Neuronal stem cell (in vitro differentiated cells): ENCODE results near the gene PPDPF.
"Not testable (repeated sequence)": the region's sequence is repeated elsewhere in the genome, so short reads cannot be mapped to it uniquely, and the experiment has no call there.

ENCODE experiments used
- DNase-seq: peaks from one replicate; pipeline ENCODE4 v3.0.0-alpha.2; 2013; ENCODE audit warnings: low spot score
- H2AFZ ChIP-seq: one replicate; pipeline ENCODE4 v1.6.1; 2013; ENCODE audit warnings: mild to moderate bottlenecking, low read length, inconsistent platforms
- H2AK5ac ChIP-seq: 2 replicates; pipeline ENCODE4 v1.6.1; 2013; ENCODE audit warnings: low read depth, mild to moderate bottlenecking, inconsistent platforms, low read length, moderate library complexity, mixed read lengths
- H2BK120ac ChIP-seq: 2 replicates; pipeline ENCODE4 v1.6.1; 2013; ENCODE audit warnings: low read depth, mild to moderate bottlenecking, inconsistent platforms, low read length, moderate library complexity, mixed read lengths
- H2BK12ac ChIP-seq: one replicate; pipeline ENCODE4 v1.6.1; 2013; ENCODE audit warnings: low read length, inconsistent platforms
- H2BK15ac ChIP-seq: 2 replicates; pipeline ENCODE4 v1.6.1; 2013; ENCODE audit warnings: mild to moderate bottlenecking, low read length, inconsistent platforms, mixed read lengths
- H2BK5ac ChIP-seq: one replicate; pipeline ENCODE4 v1.6.1; 2013; ENCODE audit warnings: inconsistent platforms, mild to moderate bottlenecking, low read length, moderate library complexity
- H3K14ac ChIP-seq: one replicate; pipeline ENCODE4 v1.6.1; 2013; ENCODE audit warnings: low read length, inconsistent platforms
- H3K18ac ChIP-seq: 2 replicates; pipeline ENCODE4 v1.6.1; 2013; ENCODE audit warnings: low read length, inconsistent platforms
- H3K23ac ChIP-seq: 2 replicates; pipeline ENCODE4 v1.6.1; 2013; ENCODE audit warnings: low read depth, mild to moderate bottlenecking, mixed read lengths, low read length, inconsistent platforms; ENCODE audit not compliant: poor library complexity
- H3K27ac ChIP-seq: replicated peaks from 3 replicates; pipeline ENCODE4 v1.5.1; 2013; ENCODE audit warnings: low read length, inconsistent platforms
- H3K27me3 ChIP-seq, 3 experiments: 2 replicates each; pipeline ENCODE4 v1.6.1; 2013; ENCODE audit warnings: low read length in 3 of 3, mild to moderate bottlenecking in 2 of 3, inconsistent platforms in 1 of 3, low read depth in 1 of 3, mixed read lengths in 1 of 3, moderate library complexity in 1 of 3; ENCODE audit not compliant: control insufficient read depth in 3 of 3, insufficient read depth in 3 of 3
- H3K36me3 ChIP-seq, 2 donors: replicated peaks in 1 of 2; 2 replicates each; pipeline ENCODE4 v1.6.1; 2013; ENCODE audit warnings: low read length in 2 of 2; ENCODE audit not compliant: control insufficient read depth in 2 of 2, insufficient read depth in 2 of 2
- H3K4ac ChIP-seq: 2 replicates; pipeline ENCODE4 v1.6.1; 2013; ENCODE audit warnings: inconsistent platforms, mild to moderate bottlenecking, low read length, moderate library complexity
- H3K4me1 ChIP-seq, 2 donors: 1 replicate in 1 of 2; 2 replicates in 1 of 2; pipeline ENCODE4 v1.6.1; 2013; ENCODE audit warnings: low read length in 2 of 2, low read depth in 1 of 2; ENCODE audit not compliant: control insufficient read depth in 2 of 2, insufficient read depth in 1 of 2
- H3K4me2 ChIP-seq: one replicate; pipeline ENCODE4 v1.6.1; 2013; ENCODE audit warnings: mild to moderate bottlenecking, low read length, inconsistent platforms; ENCODE audit not compliant: insufficient read depth, poor library complexity, severe bottlenecking
- H3K4me3 ChIP-seq, 2 donors: 2 replicates each; pipeline ENCODE4 v1.5.1; 2013; ENCODE audit warnings: low read length in 2 of 2, mild to moderate bottlenecking in 2 of 2, inconsistent platforms in 1 of 2, moderate library complexity in 1 of 2
- H3K79me1 ChIP-seq: one replicate; pipeline ENCODE4 v1.6.1; 2013; ENCODE audit warnings: low read depth, mild to moderate bottlenecking, inconsistent platforms, low read length, moderate library complexity
- H3K9ac ChIP-seq: one replicate; pipeline ENCODE4 v1.6.1; 2013; ENCODE audit warnings: mild to moderate bottlenecking, low read depth, low read length, inconsistent platforms; ENCODE audit not compliant: poor library complexity
- H3K9me3 ChIP-seq, 2 donors: replicated peaks in 1 of 2; 2 replicates each; pipeline versions ENCODE3 to v1.6.1; 2013; ENCODE audit warnings: low read length in 2 of 2, mild to moderate bottlenecking in 2 of 2, inconsistent platforms in 1 of 2, low read depth in 1 of 2, mixed read lengths in 1 of 2, moderate library complexity in 1 of 2; ENCODE audit not compliant: control insufficient read depth in 2 of 2, insufficient read depth in 1 of 2
- H4K8ac ChIP-seq: one replicate; pipeline ENCODE4 v1.6.1; 2013; ENCODE audit warnings: low read depth, mild to moderate bottlenecking, inconsistent platforms, low read length, moderate library complexity
- H4K91ac ChIP-seq: one replicate; pipeline ENCODE4 v1.6.1; 2013; ENCODE audit warnings: low read length, low read depth, mild to moderate bottlenecking, inconsistent platforms; ENCODE audit not compliant: poor library complexity
- WGBS, 2 donors: extraction: QIAGEN DNeasy Blood & Tissue Kit; methylation state at CpG; one replicate each; pipeline ENCODE4 v1.1.7; 2013; ENCODE audit warnings: missing lambda C conversion rate in 2 of 2, mixed read lengths in 1 of 2; ENCODE audit not compliant: insufficient read length in 2 of 2, insufficient replicate concordance in 1 of 2; ENCODE audit errors: extremely low coverage in 2 of 2; 5-methylcytosine and 5-hydroxymethylcytosine counted together

PPDPF gene

GRCh38 chr20:63571087-63571478 is 50.5 kb downstream of the PPDPF start:
- peaks cover 3 to 14% of the 10 kb centered on the region in 2 donors for H3K4me1 ChIP-seq
- H2AFZ ChIP-seq, H4K91ac ChIP-seq, H3K27ac ChIP-seq, H4K8ac ChIP-seq, H2AK5ac ChIP-seq, H3K27me3 ChIP-seq, H2BK120ac ChIP-seq, H2BK5ac ChIP-seq, H3K9me3 ChIP-seq, H3K36me3 ChIP-seq, DNase-seq, H3K18ac ChIP-seq, H3K23ac ChIP-seq, H3K14ac ChIP-seq, H2BK12ac ChIP-seq, H3K4me2 ChIP-seq, H2BK15ac ChIP-seq, H3K79me1 ChIP-seq, H3K4me3 ChIP-seq, H3K9ac ChIP-seq, H3K4ac ChIP-seq: not testable (repeated sequence)
- WGBS, 2 donors: no CpG with 5 or more reads among the region's 11 CpGs
